ENCODE data around the gene SERPINA1.

SERPINA1 gene

GRCh38 chr14:94397289-94398181, 9.1 kb upstream of the SERPINA1 start:
- no peak for DNase-seq

DNA sequence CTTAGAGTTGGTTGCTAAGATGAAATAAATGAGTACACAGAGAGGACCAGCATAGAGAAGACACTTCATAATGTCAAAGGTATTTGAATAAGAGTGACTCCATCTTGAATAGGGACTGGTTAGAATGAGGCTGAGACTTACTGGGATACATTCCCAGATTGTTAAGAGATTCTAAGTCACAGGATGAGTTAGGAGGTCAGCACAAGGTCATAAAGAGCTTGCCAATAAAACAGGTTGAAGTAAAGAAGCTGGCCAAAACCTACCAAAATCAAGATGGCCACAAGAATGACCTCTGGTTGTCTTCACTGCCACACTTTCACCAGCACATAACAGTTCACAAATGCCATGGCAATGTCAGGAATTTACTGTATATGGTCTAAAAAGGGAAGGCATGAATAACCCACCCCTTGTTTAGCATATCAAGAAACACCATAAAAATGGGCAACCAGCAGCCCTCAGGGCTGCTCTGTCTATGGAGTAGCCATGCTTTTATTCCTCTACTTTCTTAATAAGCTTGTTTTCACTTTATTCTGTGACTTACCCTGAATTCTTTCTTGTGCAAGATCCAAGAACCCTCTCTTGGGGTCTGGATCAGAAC, 8.3 kb upstream of the SERPINA1 start:
- no peak for DNase-seq

DNA sequence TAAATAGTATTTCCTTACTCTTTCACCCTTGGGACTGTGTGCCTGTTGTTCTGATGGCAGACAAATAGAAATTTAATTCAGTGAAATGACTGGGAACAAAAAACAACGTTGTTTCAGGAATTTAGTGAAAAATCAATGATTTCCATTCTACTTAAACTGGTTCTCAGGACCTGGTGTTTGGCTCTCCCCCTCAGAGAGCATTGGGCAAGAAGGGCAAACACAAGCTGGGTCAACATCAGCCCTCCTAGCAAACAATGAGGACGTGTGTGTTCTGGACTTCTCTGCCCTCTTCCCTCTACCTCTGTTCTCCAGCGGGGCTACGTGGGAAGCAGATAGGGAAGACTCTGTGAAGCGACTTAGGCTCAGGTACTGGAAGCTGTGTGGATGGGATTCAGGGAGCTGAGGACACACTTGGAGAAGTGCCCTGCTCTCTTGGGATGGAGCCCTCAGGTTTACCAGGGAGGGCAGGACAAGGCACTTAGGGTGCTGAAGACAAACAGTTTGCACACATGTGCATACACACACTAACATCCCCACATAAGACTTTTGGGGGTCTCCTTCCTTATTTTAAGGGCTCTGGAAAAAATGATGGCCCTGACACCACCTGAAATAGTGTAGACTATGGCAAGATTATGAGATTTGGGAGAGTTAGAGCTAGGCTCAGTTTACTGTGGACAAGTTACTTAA, 7.6 kb upstream of the SERPINA1 start:
- DNase-seq, result no peak

DNA sequence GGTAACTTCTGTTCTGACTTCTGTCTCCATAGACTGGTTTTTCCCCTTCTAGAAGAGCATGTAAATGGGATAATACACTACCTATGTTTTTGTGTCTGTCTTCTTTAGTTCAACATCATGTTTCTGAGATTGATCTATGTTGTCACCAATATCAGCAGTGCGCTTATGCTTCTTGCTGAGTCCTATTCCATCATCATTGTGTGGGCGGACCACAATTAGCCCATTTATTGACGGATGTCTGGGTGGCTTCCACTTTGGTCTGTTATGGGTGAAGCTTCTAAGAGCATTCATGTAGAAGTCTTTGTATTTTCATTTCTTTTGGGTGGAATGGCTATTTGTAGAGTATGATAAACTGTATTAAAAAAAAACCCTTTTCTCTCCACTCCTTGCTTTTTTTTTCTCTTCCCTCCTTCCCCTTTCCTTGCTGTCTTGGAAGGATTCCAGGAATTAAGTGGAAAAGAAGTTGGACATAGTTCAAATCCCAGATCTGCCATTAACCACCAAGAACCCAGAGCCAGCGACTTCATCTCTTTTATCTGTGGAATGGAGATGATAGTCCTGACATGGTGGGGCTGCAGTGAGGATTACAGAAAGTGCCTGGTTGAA, 7.0 kb upstream of the SERPINA1 start:
- no peak for DNase-seq

DNA sequence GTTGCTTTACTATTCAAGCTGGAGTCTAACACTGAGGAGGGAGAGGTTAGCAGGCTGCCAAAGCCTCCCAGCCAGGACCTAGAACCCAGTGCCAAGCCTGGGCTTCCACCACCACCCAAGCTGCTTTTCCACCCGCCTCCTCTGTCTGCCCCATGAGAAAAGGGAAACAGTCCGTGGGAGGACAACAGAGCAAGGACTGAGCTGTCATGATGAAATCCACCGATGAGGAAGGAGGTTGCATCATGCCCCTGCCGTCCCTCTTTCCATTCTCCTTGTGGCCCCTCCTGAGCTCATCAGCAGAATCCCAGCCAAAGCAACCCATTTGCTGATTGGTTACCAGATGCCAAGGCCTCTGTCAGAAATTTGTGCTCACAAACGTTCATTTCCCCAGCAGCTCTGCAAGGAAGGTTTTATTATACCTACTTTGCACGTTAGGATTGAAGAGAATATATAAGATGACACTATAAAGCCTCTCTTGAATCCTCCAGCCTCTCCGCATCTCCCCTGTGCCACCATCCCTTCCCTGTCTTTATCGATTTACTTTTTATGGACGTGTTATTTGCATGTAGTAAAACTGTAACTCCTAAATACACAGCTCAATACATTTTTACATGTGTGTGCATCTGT, 6.3 kb upstream of the SERPINA1 start:
- no peak for DNase-seq

- DNase-seq, result no peak
Measured at GRCh38 chr14:94394025-94394493, 5.7 kb upstream of the SERPINA1 start.

- no peak for DNase-seq
Measured at GRCh38 chr14:94393474-94393873, 5.1 kb upstream of the SERPINA1 start.

GRCh38 chr14:94392510-94392935, 4.1 kb upstream of the SERPINA1 start:
- DNase-seq, result no peak

DNA sequence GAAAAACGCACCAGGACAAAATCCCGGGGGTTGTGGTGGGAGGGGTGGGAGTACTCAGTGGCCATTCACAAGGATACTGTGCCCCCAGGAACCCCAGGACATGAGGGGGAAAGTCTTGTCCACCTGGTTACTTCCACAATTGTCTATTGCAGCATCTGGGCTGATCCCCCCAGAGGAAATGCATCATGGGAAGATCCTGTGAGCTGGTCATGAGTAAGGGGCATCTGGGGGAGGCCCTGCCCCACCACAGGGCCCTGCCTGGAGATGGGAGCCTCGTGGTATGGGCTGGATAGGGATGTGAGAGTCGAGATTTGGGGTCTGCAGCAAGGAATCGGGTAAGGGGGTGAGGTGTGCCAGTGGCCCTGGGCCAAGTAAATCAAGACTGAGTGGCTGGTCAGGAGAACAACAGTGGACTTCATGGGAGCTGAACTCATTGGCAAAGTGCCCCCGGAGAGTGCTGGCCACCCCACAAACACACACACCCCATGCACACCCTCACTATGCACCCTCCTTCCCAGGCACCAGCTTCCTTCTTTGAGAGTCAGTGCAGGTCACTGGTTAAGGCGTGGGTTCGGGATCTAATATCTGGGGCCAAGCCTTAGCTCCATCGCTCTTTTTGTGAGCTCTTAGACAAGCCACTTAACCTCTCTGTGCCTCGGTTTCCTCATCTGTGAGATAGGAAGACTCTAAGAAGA, 3.0 kb upstream of the SERPINA1 start:
- no peak for DNase-seq

DNA sequence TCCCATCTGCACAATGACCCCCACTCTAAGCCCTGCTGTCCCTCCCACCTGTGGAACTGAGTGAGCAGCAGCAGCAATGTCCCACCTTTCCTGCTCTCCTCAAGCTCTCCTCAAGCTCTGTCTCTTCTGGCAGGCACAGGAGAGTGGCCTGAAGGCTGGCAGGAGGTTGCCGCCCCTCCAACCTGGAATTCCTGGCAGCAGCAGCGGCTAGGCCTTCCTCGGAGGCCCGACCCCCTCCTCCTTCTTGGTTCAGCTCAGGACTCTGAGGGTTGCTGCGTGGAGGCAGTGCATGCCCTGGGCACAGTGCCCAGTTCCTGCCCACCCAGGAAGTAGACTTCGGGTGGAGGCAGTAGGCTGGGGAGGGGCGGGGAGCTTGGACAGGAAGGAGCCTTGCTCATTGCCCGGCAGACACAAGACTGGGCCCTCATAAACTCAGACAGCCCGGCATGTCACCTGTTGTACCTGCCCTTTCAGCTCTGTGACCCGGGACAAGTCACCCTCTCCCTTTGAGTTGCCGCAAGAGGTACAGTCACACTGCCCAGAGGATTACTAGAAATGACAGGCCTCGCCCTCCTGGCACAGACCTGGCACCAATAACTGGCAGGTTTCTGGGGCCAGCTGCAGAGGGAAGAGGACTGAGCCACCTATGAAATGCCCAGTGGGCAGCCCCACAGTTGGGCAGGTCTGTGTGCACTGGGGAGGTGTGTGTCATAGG, 2.1 kb upstream of the SERPINA1 start:
- DNase-seq, result no peak

GRCh38 chr14:94389731-94390371, 1.4 kb upstream of the SERPINA1 start:
- no peak for DNase-seq

DNA sequence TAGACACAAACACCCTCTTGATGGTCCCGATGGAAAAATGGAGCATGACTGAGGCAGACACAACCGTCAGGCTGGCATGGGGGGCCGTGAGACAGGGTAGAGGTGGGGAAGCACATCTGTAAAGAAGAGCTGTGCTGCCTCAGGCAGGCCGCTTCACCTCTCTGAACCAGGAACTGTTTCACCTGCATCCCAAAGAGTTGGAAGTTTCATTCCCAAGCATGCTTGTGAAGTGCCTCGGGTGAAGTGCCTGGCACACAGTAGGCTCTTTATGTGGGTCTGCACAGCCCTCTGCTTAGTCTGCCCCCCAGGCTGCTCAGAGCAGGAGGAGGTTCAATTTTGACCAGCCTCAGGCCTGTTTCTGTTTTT, 685 bp upstream of the SERPINA1 start:
- DNase-seq, result no peak

DNA sequence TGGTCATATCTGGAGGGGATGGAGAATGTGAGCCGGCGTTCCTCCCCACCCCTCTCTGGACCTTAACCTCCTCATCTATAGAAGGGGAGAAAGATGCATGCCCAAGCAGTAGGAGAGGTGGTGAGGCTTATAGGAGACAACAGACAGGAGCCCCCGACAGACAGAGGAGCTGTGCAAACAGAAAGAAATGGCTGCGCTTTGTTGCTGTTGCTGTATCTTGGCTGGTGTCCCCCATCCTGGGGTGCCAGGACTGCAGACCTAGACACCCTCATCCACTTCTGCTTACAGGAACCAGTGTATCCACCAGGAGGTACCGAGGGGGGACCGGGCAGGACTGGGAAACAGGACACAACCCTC, 397 bp downstream of the SERPINA1 start:
- DNase-seq, result no peak

DNA sequence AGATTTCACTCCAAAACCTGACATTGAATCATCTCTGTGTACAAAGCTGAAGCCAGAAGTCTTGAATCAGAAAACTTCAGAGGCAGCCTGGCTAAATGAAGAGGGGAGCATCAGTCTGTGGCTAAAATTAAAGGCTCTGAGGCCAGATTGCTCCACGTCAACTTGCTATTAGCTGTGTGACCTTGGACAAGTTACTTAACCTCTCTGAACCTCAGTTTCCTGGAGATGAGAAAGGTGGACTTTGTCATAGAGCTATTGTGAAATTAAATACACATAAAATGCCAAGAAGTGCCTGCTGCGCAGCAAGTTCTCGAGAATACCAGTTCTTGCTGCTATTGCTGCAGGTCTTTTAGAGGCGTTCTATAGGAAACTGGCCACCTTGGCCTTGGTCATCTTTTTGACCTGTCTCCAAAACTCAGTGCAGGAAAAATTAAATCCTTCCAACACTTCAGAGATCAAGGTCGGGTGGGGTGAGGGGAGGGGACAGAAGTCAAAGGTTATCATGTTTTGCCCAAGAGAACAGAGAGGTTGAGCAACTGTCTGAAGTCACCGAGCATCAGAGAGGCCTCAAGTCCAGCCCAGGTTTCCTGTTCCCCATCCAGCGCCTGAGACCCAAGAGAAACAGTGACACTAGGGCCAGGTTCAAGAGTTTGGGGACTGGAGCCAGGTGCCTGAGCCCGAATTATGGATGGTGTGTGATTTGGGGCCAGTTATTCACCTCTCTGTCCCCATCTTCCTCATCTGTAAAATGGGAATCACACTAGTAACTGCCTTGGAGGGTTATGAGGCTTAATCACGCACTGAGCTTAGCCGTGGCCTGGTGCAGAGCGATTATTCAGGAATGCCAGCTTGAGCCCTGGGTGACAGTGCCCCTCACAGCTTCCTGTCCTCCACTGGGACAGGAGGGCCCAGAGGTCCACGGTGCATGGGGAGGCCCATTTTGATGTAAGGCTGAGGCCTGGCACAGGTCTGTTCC, 1.1 kb downstream of the SERPINA1 start:
- no peak for DNase-seq

DNA sequence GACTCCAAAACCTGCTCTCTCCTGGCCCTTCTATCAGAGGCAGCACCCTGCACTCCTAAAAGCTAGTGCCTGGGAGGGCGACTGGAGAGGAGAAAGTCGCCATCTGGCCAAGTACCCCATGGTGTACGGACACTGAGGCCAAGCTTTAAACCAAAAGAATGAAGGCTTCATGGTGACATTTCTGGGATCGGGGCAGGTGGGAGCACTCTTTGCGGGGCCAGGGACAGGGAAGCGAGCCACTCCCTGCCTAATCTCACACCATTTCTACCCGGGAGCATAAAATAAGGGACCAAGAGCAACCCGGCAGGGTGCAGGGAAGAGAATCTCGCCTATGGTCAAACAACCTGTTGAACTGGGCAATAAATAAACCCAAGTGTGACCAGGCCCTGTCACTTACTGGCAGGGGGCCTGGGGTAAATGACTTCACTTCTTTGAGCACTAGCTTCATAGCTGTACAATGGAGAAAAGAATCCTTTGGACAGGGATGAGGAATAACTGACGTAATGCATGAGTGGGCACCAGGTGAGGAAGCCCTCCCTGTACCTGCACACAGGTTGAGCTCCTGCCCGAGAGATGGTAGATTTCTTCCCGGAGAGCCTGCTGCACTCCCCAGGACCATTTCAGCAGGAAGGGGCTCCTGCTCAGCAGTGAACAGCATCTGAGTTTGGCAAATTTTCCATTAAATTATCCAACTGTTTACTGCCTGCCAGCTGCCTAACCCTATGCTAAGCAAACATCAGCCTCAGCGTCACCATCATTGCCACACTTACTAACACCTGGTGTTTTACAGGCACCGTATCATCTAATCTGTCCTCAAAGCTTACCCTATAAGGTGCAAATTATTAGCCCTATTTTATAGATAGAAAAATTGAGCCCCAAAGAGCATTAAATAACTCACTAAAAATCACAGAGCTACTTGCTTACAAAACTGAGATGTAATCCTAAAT, 2.0 kb downstream of the SERPINA1 start:
- DNase-seq, result no peak

DNA sequence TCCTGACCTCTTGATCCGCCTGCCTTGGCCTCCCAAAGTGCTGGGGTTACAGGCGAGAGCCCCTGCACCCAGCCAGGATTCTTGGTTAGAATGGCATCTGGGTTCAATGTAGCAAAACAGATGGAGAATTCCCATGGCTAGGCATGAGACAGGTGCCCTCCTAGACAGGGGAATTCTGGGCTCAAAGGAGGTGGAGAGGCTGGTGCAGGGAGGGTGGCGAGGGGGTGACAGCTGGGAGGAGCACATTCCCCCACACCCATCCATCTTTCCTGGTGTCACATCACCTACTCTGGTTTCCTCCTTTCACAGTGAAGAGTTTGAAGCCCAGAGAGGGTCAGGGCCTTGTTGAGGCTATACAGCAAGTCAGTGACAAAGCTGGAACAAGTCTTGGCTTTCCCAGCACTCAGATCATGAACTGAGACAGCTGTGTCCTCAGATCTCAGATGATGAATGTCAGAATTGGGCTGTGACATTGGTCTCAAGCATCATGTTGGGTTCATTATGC, 2.8 kb downstream of the SERPINA1 start:
- no peak for DNase-seq

DNA sequence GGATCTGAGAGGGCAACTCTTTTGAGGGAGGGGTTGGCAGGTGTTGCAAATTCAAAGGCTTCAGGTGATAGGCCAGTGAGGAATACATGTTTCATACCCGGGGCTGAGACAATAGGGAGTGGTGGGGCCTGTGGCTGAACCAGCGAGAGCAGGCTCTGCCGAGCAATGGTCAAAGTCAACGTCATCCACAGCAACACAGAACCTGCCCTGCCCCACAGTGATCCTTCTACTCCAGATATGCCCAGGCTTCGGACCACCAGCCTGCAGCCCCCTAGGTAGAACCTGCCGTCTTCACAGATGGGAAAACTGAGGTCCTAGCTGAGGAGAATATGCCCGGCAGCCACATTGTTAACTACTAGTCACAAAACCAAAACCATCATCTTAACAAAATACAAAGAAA, 4.1 kb downstream of the SERPINA1 start:
- DNase-seq, result no peak

GRCh38 chr14:94383777-94384176, 4.6 kb downstream of the SERPINA1 start:
- DNase-seq, result no peak
